T-cell (primary cell): ENCODE data around the gene CAPN14. TPM values are rescaled to one million over a fixed set of nuclear protein-coding genes. Genes with fewer than 3 reads are reported as not detected.

Experiments used
- ATAC-seq, 4 experiments: fragments of 200-7000 bp in 3 of 4; fragments of 150-1000 bp in 1 of 4; cut with Tn5 transposase; replicated peaks in 1 of 4; 1 replicate in 3 of 4; 2 replicates in 1 of 4; pipeline ENCODE4 v1.10.0; 2021; ENCODE audit warnings: moderate library complexity in 3 of 4, mild to moderate bottlenecking in 2 of 4, moderate number of reproducible peaks in 1 of 4
- CTCF ChIA-PET, 2 donors: fragments of 300-600 bp; sonication (Branson Sonifier 250); formaldehyde crosslinking; loops; one replicate each; lab custom pipeline; 2022; ENCODE audit warnings: antibody characterized with exemption in 2 of 2; lab: Charles Lee
- POLR2A ChIA-PET, 2 donors: fragments of 300-600 bp; sonication (Branson Sonifier 250); formaldehyde crosslinking; loops; one replicate each; lab custom pipeline; 2022; ENCODE audit warnings: antibody characterized with exemption in 2 of 2; lab: Charles Lee
- DNase-seq, 35 experiments: peaks; one replicate each; pipeline versions ENCODE4 v3.0.0 to v3.0.0-alpha.2; 2013 to 2023
- H3K27ac ChIP-seq: one replicate; pipeline ENCODE4 v1.5.1; 2013; ENCODE audit warnings: low read length
- H3K27me3 ChIP-seq, 2 experiments: replicated peaks in 1 of 2; 1 replicate in 1 of 2; 2 replicates in 1 of 2; pipeline versions ENCODE4 v1.6.1 to v1.7.0; 2013; ENCODE audit warnings: low read length in 1 of 2, mixed read lengths in 1 of 2; ENCODE audit not compliant: control insufficient read depth in 2 of 2, insufficient read depth in 2 of 2; ENCODE audit errors: extremely low read depth in 1 of 2
- H3K36me3 ChIP-seq, 2 donors: 1 replicate in 1 of 2; 2 replicates in 1 of 2; pipeline versions ENCODE4 v1.6.1 to v1.7.0; 2013; ENCODE audit warnings: low read length in 1 of 2; ENCODE audit not compliant: control insufficient read depth in 2 of 2, insufficient read depth in 1 of 2; ENCODE audit errors: extremely low read depth in 1 of 2
- H3K4me1 ChIP-seq, 2 experiments: 1 replicate in 1 of 2; 2 replicates in 1 of 2; pipeline versions ENCODE4 v1.6.1 to v1.7.0; 2013; ENCODE audit warnings: low read length in 2 of 2, mixed read lengths in 1 of 2; ENCODE audit not compliant: insufficient read depth in 2 of 2, control insufficient read depth in 1 of 2; ENCODE audit errors: extremely low read depth in 1 of 2
- H3K4me3 ChIP-seq, 2 donors: 1 replicate in 1 of 2; 2 replicates in 1 of 2; pipeline versions ENCODE4 v1.5.1 to v1.7.0; 2013; ENCODE audit warnings: mild to moderate bottlenecking in 2 of 2, low read length in 1 of 2, moderate library complexity in 1 of 2; ENCODE audit not compliant: control insufficient read depth in 1 of 2; ENCODE audit errors: extremely low read depth in 1 of 2
- H3K9me3 ChIP-seq: 2 replicates; pipeline ENCODE4 v1.7.0; 2013
- H3K27ac Mint-ChIP-seq, 2 donors: one replicate each; pipeline ENCODE4 v1.8.0; 2020 to 2021; ENCODE audit warnings: mild to moderate bottlenecking in 2 of 2, mixed read lengths in 2 of 2
- H3K27me3 Mint-ChIP-seq, 2 donors: one replicate each; pipeline ENCODE4 v1.8.0; 2021 to 2022; ENCODE audit warnings: mixed read lengths in 2 of 2
- H3K36me3 Mint-ChIP-seq: one replicate; pipeline ENCODE4 v1.8.0; 2021; ENCODE audit warnings: mixed read lengths
- H3K4me1 Mint-ChIP-seq, 3 donors: one replicate each; pipeline ENCODE4 v1.8.0; 2020 to 2022; ENCODE audit warnings: mixed read lengths in 3 of 3, mild to moderate bottlenecking in 1 of 3
- H3K4me3 Mint-ChIP-seq, 3 donors: one replicate each; pipeline ENCODE4 v1.8.0; 2020 to 2022; ENCODE audit warnings: mild to moderate bottlenecking in 3 of 3, mixed read lengths in 3 of 3, moderate library complexity in 3 of 3
- H3K9me3 Mint-ChIP-seq, 3 donors: one replicate each; pipeline ENCODE4 v1.8.0; 2020 to 2022; ENCODE audit warnings: mixed read lengths in 3 of 3
- WGBS: methylation state at CpG from one replicate; pipeline ENCODE4 v1.1.5; 2013; ENCODE audit warnings: missing lambda C conversion rate; ENCODE audit not compliant: insufficient coverage; 5-methylcytosine and 5-hydroxymethylcytosine counted together
- total RNA-seq, 35 experiments: library from RNA in 6 of 35; stranded (reverse) in 6 of 35; fragments of 120-200 nt in 1 of 35; gene quantifications; one replicate each; pipeline versions ENCODE4 v1.2.1 to v1.2.4 and lab custom pipeline; 2013 to 2026

Gene CAPN14
- total RNA-seq, 5 donors from 2014 or later (not counting 1 experiment from before 2014, with no cell fraction given), result 0.15 to 0.76 (median 0.55) TPM

- Histone ChIP-seq H3K27me3 (no peaks in the 10 kb centered on the region), H3K4me1 (peaks cover 4 to 20% of the 10 kb centered on the region in 2 experiments), H3K9me3 (no peaks in the 10 kb centered on the region), H3K27ac (no peak overlapping the region), H3K36me3 (no peaks in the 10 kb centered on the region), H3K4me3 (no peak overlapping the region)
- Mint-ChIP-seq H3K27ac (no peak overlapping the region), H3K36me3 (no peaks in the 10 kb centered on the region), H3K27me3 (no peaks in the 10 kb centered on the region), H3K4me1 (peaks cover 9 to 19% (median 14%) of the 10 kb centered on the region in 3 donors), H3K4me3 (no peak overlapping the region), H3K9me3 (no peaks in the 10 kb centered on the region)
- no peak for ATAC-seq
- ChIA-PET CTCF (no interaction called here), POLR2A (no interaction called here)
- DNase-seq, result no peak
- 72% methylated on average over 4 of the region's 9 CpGs for WGBS
Observed at GRCh38 chr2:31212659-31213600, 4.4 kb downstream of the CAPN14 start.

DNA sequence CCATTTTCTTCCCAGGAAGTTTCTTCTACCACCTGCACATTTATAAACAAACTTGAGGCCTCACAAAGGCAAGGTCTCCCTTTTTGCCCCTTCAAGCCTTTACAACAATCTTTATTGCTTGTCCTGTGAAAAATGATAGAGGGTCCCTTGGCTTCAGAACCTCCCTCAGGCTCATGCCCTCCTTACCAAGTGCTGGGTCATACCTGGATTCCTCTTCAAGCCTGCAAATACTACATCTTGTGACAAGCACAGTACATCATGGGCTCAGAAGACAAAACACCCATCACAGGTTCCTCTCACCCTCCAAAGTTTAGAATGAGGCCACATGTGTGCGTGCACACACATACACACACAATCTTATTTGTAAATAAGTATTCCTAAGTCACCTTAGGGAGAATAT, 9.1 kb downstream of the CAPN14 start:
- no peaks in the 10 kb centered on the region for H3K4me1 Mint-ChIP-seq
- ChIA-PET POLR2A (interaction anchor here in 1 of 2 donors (0.6 kb wide), 1 partner anchor 1477 kb away, joined by 7 read pairs; no protein-coding TSS in a partner anchor), CTCF (no interaction called here)
- H3K4me3 Mint-ChIP-seq, result no peak overlapping the region
- Histone ChIP-seq H3K4me3 (no peak overlapping the region), H3K4me1 (no peaks in the 10 kb centered on the region), H3K27ac (no peak overlapping the region), H3K36me3 (no peaks in the 10 kb centered on the region), H3K9me3 (no peaks in the 10 kb centered on the region), H3K27me3 (no peaks in the 10 kb centered on the region)
- peaks cover 5% of the 10 kb centered on the region for H3K36me3 Mint-ChIP-seq
- H3K9me3 Mint-ChIP-seq, result no peaks in the 10 kb centered on the region
- H3K27me3 Mint-ChIP-seq, result no peaks in the 10 kb centered on the region
- DNase-seq (no peak), ATAC-seq (no peak)
- no peak overlapping the region for H3K27ac Mint-ChIP-seq
- WGBS, result no CpG with 5 or more reads among the region's 1 CpG

GRCh38 chr2:31207790-31208189, 9.5 kb downstream of the CAPN14 start:
- no peak overlapping the region for H3K27ac ChIP-seq
- no peaks in the 10 kb centered on the region for H3K9me3 Mint-ChIP-seq
- H3K4me3 Mint-ChIP-seq, result no peak overlapping the region
- no peaks in the 10 kb centered on the region for H3K4me1 ChIP-seq
- ChIA-PET CTCF (no interaction called here), POLR2A (no interaction called here)
- no peaks in the 10 kb centered on the region for H3K9me3 ChIP-seq
- H3K36me3 Mint-ChIP-seq, result peaks cover 5% of the 10 kb centered on the region
- DNase-seq (no peak), ATAC-seq (no peak)
- H3K4me3 ChIP-seq, result no peak overlapping the region
- H3K27ac Mint-ChIP-seq, result no peak overlapping the region
- no peaks in the 10 kb centered on the region for H3K4me1 Mint-ChIP-seq
- no peaks in the 10 kb centered on the region for H3K36me3 ChIP-seq
- 0% methylated on average over 1 of the region's 2 CpGs for WGBS
- H3K27me3 Mint-ChIP-seq, result no peaks in the 10 kb centered on the region
- H3K27me3 ChIP-seq, result no peaks in the 10 kb centered on the region

DNA sequence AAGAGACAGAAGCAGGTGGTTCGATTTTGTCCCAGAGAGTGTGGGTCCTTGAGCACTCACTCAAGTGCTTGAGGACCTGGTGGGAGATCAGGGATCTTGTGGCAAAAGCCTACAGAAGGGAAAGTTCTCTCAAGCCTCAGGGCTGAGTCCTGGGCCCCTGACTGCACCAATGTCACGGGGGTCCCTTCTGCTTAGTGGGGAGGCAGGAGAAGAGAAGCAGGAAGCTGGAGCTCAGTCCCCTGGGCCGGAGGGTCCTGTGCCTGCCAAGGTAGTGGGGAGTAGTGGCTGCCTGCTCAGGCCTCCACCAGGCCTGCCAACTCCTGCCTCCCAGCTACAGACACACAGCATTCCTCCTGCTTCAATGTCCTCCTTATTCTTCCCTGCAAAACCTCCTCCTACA, 11.7 kb downstream of the CAPN14 start:
- no peak overlapping the region for H3K27ac Mint-ChIP-seq
- Histone ChIP-seq H3K4me1 (no peaks in the 10 kb centered on the region), H3K27me3 (no peaks in the 10 kb centered on the region), H3K9me3 (no peaks in the 10 kb centered on the region), H3K27ac (no peak overlapping the region), H3K36me3 (no peaks in the 10 kb centered on the region), H3K4me3 (no peak overlapping the region)
- DNase-seq (no peak), ATAC-seq (no peak)
- H3K27me3 Mint-ChIP-seq, result no peaks in the 10 kb centered on the region
- no peak overlapping the region for H3K4me3 Mint-ChIP-seq
- H3K4me1 Mint-ChIP-seq, result no peaks in the 10 kb centered on the region
- peaks cover 5% of the 10 kb centered on the region for H3K36me3 Mint-ChIP-seq
- WGBS, result 83% methylated on average over 2 of the region's 3 CpGs
- ChIA-PET POLR2A (no interaction called here), CTCF (no interaction called here)
- H3K9me3 Mint-ChIP-seq, result no peaks in the 10 kb centered on the region

DNA sequence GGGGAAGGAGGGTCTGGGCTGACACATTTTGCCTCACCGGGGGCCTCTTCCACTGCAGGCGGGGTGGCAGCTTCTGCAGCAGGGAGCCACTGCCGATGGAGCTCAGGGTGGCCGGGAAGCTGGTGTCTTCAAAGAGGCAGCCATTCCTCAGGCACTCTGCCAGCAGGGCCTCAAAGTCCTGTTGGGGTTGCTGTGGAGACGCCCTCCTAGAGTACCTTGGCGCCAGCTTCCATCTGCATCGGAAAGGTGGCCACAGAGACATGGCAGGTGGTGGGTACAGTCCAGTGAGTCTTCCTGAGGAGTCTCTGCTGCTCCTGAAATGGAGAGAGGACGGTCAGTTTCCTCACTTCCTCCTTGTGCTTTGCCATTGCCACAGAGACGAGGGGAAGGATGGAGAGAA, 12.1 kb downstream of the CAPN14 start:
- H3K27me3 Mint-ChIP-seq, result no peaks in the 10 kb centered on the region
- no peak for ATAC-seq
- POLR2A ChIA-PET, result no interaction called here
- DNase-seq, result no peak
- no peaks in the 10 kb centered on the region for H3K4me1 ChIP-seq
- H3K36me3 ChIP-seq, result no peaks in the 10 kb centered on the region
- peak overlapping the region in 1 of 2 donors; percentile 53 for H3K27ac Mint-ChIP-seq
- 86% methylated on average over 9 of the region's 9 CpGs for WGBS
- H3K9me3 ChIP-seq, result no peaks in the 10 kb centered on the region
- H3K9me3 Mint-ChIP-seq, result no peaks in the 10 kb centered on the region
- no peak overlapping the region for H3K4me3 ChIP-seq
- peaks cover 5% of the 10 kb centered on the region for H3K36me3 Mint-ChIP-seq
- CTCF ChIA-PET, result no interaction called here
- H3K4me1 Mint-ChIP-seq, result no peaks in the 10 kb centered on the region
- H3K27ac ChIP-seq, result no peak overlapping the region
- no peaks in the 10 kb centered on the region for H3K27me3 ChIP-seq
- H3K4me3 Mint-ChIP-seq, result no peak overlapping the region

- CTCF ChIA-PET, result no interaction called here
- H3K4me3 ChIP-seq, result no peak overlapping the region
- DNase-seq (no peak), ATAC-seq (no peak)
- H3K36me3 Mint-ChIP-seq, result peaks cover 5% of the 10 kb centered on the region
- no peaks in the 10 kb centered on the region for H3K4me1 Mint-ChIP-seq
- no peaks in the 10 kb centered on the region for H3K27me3 ChIP-seq
- H3K36me3 ChIP-seq, result no peaks in the 10 kb centered on the region
- H3K4me3 Mint-ChIP-seq, result no peak overlapping the region
- no peaks in the 10 kb centered on the region for H3K9me3 Mint-ChIP-seq
- WGBS, result 83% methylated on average over 1 of the region's 6 CpGs
- no peaks in the 10 kb centered on the region for H3K4me1 ChIP-seq
- POLR2A ChIA-PET, result no interaction called here
- H3K9me3 ChIP-seq, result no peaks in the 10 kb centered on the region
- no peaks in the 10 kb centered on the region for H3K27me3 Mint-ChIP-seq
- no peak overlapping the region for H3K27ac ChIP-seq
- no peak overlapping the region for H3K27ac Mint-ChIP-seq
Observed at GRCh38 chr2:31204783-31205182, 12.5 kb downstream of the CAPN14 start.
